Measurements from ENCODE around the gene KLK4. TPM values are rescaled to one million over a fixed set of nuclear protein-coding genes. Genes with fewer than 3 reads are reported as not detected.

Gene KLK4
- total RNA-seq, 1 experiment from 2014 or later: 0.84 TPM

DNA sequence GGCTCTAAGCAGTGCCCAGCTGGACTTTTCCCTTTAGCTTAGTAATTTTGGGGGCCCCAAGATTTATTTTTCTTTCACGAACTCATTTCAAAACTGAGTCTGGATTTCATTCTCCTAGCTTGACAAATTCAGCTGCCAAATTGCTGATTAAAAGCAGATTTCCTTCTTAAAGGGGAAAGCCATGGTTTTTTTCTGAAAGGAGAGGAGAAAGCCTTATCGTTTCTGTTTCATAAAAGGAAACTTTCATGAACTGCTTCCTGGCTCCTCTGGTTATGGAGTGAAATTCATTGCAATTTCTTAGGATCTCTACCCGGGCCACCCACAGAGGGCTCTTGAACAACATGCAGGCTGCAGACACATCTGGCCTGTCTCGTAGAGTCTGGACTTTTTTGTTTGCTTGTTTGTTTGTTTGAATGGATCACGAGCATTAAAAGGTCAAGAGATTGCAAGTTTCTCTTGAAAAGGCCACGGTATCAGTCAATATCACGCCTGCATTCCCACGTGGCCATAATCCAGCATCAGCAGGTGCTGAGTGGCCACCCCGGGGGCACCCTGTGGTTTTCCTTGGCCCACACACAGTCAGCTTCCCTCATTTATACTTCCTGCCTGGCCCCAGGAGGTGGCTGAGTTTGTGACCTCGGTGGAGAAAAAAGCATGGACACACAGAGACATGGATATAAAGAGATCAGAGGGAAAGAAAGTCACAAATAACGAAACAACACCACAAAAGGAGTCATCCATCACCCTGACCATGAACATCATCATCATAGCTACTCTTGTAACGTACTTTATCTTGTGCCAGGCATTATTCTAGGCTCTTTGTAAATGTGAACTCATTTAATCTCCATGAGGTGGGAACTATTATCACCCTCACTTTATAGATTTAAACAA, 10.5 kb upstream of the KLK4 start:
- Histone ChIP-seq H2AFZ (ENCODE audit: low read depth, low read length, poor library complexity, severe bottlenecking) (peak overlapping the region; percentile 91), H3K9me3 (ENCODE audit: control insufficient read depth in 1 of 2, insufficient read depth in 1 of 2, low read depth in 1 of 2, low read length in 2 of 2) (no peaks in the 10 kb centered on the region), H3K27ac (ENCODE audit: low read depth, low read length) (no peak overlapping the region), H3K4me2 (ENCODE audit: low read length) (peak overlapping the region; percentile 58), H3K9ac (ENCODE audit: low read length) (no peak overlapping the region), H3K79me2 (ENCODE audit: insufficient read depth, low read length) (no peaks in the 10 kb centered on the region), H3K9me2 (ENCODE audit: insufficient read depth) (no peaks in the 10 kb centered on the region), H4K20me1 (ENCODE audit: insufficient read depth) (no peaks in the 10 kb centered on the region), H3K4me1 (ENCODE audit: control insufficient read depth in 1 of 2, insufficient read depth in 2 of 2, low read length in 2 of 2) (peaks cover 9 to 16% of the 10 kb centered on the region in 2 experiments; a peak in 3 of 4 replicates), H3K4me3 (replicated peaks in 1 of 2; ENCODE audit: low read depth in 1 of 2, low read length in 2 of 2) (peak overlapping the region in 1 of 2 experiments; percentile 12; a peak in 1 of 4 replicates), H3K27me3 (ENCODE audit: insufficient read depth, low read length) (no peaks in the 10 kb centered on the region), H3K36me3 (ENCODE audit: control insufficient read depth in 1 of 2, insufficient read depth in 2 of 2, low read length in 2 of 2) (no peaks in the 10 kb centered on the region)
- intact Hi-C loops (cut with micrococcal nuclease): loop anchor here (1.0 to 2.0 kb wide), 4 partner anchors 127 to 384 kb away; no protein-coding TSS in a partner anchor
- TF ChIP-seq ZBTB33 (IDR thresholded peaks at IDR 0.05; ENCODE audit: extremely low read depth, insufficient replicate concordance, low read length) (no peak), JUND (IDR thresholded peaks at IDR 0.05) (no peak), EZH2 (IDR thresholded peaks at IDR 0.05) (no peak), SP1 (IDR thresholded peaks at IDR 0.05; ENCODE audit: low read depth) (no peak)
- TF ChIP-seq, protein P1, sequence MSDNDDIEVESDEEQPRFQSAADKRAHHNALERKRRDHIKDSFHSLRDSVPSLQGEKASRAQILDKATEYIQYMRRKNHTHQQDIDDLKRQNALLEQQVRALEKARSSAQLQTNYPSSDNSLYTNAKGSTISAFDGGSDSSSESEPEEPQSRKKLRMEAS (IDR thresholded peaks at IDR 0.05): peak; percentile 21; the same call in 1 of the 2 replicates
- CTCF ChIA-PET: interaction anchor here (0.5 to 3.1 kb wide), 36 partner anchors 9 to 669 kb away, joined by 3 to 27 read pairs (median 4); partner anchors contain the start of genes CLEC11A and KLK8
- no TSS peak for BruUV-seq (replicated peaks)
- DNase-seq (ENCODE audit: low read depth, low spot score): no peak
- ATAC-seq: peak; percentile 64
- RAD21 ChIA-PET (ENCODE audit: low non-redundant PET in 1 of 2, low total read pairs in 2 of 2, uncharacterized antibody in 2 of 2, unreplicated experiment in 2 of 2): interaction anchor here (0.6 to 2.1 kb wide), 15 partner anchors 12 to 218 kb away, joined by 3 to 16 read pairs (median 4); no protein-coding TSS in a partner anchor
- POLR2A ChIA-PET: interaction anchor here (0.7 to 1.8 kb wide), 9 partner anchors 10 to 218 kb away, joined by 3 to 5 read pairs (median 3); partner anchors contain the start of gene KLK7
